Hematopoietic multipotent progenitor cell treated with erythropoietin and hydrocortisone succinate and interleukin-3 and kit ligand, for 8 days (in vitro differentiated cells): ENCODE measurements around the gene CYB561A3.

Experiments
- DNase-seq: peaks from one replicate; pipeline ENCODE4 v3.0.0-alpha.2; 2015

CYB561A3 gene

GRCh38 chr11:61369372-61370348, 8.0 kb upstream of the CYB561A3 start:
- no peak for DNase-seq

DNA sequence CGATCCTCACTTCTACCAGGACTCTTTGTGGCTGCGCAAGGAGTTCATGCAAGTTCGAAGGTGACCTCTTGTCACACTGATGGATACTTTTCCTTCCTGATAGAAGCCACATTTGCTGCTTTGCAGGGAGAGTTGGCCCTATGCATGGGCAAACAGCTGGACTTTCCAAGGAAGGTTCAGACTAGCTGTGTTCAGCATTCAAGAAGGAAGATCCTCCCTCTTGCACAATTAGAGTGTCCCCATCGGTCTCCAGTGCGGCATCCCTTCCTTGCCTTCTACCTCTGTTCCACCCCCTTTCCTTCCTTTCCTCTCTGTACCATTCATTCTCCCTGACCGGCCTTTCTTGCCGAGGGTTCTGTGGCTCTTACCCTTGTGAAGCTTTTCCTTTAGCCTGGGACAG, 7.0 kb upstream of the CYB561A3 start:
- DNase-seq = no peak

GRCh38 chr11:61367406-61367805, 5.7 kb upstream of the CYB561A3 start:
- DNase-seq = peak; percentile 95

- no peak for DNase-seq
Observed at GRCh38 chr11:61364012-61364675, 2.5 kb upstream of the CYB561A3 start.

- peak; percentile 66 for DNase-seq
Observed at GRCh38 chr11:61362542-61362875, 827 bp upstream of the CYB561A3 start.

GRCh38 chr11:61361237-61361740, 393 bp downstream of the CYB561A3 start:
- DNase-seq = no peak

- no peak for DNase-seq
Observed at GRCh38 chr11:61359516-61359915, 2.2 kb downstream of the CYB561A3 start.

- DNase-seq = no peak
Observed at GRCh38 chr11:61358566-61358965, 3.1 kb downstream of the CYB561A3 start.

DNA sequence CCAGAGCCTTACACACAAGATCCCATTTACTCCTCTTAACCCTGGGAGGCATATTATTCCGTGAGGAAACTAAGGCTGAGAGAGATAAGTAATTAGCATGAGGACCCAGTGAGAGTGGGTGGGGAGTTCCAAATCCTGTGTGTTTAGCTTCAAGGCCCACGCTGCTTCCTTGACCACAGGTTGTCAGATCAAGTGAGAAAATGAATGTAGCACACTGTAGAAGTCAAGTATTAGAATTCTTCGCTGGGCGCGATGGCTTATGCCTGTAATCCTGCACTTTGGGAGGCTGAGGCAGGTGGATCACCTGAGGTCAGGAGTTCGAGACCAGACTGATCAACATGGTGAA, 3.8 kb downstream of the CYB561A3 start:
- no peak for DNase-seq

GRCh38 chr11:61357233-61357893, 4.3 kb downstream of the CYB561A3 start:
- peak; percentile 11 for DNase-seq

DNA sequence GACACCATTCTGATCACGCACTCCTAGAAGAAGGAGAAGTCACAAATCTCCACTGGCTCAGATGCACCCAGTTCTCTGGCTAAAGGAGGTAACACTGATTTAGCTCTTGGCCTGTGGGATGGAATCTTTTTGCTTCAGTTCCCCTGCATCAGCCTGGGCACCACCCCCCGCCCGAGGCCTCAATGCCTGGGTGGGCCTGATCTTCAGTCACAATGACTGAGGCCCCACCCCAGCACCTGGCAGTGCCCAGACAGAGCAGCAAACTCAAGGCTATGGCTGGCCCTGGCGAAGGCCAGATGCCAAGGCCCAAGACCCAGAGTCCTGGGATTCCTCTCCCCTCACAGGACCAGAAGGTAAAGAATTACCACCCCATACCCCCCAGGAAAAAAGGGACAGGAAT, 5.0 kb downstream of the CYB561A3 start:
- no peak for DNase-seq

DNA sequence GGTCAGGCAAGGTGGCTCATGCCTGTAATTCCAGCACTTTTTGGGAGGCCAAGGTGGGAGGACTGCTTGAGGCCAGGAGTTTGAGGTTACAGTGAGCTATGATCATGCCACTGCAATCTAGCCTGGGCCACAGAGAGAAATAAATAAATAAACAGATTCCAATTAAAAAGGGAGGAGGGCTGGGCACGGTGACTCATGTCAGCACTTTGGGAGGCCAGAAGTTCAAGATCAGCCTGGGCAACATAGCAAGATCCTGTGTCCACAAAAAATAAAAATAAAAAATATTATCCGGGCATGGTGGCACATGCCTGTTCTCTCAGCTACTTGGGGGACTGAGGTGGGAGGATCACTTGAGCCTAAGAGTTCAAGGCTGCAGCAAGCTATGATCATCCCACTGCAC, 7.5 kb downstream of the CYB561A3 start:
- DNase-seq = no peak

DNA sequence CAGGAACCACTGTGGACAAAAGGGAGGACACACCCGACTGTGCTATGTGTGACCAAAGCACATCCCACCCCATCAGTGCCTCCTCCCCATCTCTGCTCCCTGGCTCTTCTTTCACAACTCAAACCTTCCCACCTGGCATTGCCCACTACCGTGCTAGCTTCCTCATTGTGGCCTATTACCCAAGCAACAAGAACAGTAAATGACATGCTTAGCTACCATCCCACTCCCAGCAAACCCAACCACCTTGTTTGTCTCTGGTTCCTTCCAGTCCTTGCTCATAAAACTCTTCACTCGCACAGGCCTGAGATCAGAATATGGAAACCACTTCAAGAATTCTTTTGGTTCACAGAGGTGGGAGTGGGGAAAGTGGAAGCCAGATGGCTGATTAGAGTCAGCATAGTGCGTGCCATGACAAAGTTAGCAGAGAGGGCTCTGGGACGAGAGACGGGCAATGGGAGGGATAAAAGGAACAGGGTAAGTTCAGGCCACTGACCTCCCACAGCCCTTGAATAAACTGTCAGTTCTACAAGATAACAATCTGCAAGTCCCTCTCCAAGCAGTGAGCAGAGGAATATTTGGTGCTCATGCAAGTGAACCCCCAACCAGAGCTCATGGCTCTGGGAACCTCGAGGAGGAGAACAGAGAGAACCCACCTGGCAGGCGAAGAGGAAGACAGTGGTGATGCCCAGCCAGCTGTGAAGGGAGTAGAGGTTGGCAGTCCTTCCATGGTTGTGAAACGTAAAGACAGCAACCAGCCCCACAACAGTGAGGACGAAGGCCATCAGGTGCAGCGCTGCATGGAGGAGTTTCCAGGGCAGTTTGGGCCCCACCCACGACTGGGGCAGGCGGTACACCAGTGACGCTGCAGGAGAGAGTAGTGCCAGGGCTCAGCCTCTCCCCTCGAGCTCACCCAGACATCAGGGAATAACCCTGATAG, 8.3 kb downstream of the CYB561A3 start:
- DNase-seq = no peak

DNA sequence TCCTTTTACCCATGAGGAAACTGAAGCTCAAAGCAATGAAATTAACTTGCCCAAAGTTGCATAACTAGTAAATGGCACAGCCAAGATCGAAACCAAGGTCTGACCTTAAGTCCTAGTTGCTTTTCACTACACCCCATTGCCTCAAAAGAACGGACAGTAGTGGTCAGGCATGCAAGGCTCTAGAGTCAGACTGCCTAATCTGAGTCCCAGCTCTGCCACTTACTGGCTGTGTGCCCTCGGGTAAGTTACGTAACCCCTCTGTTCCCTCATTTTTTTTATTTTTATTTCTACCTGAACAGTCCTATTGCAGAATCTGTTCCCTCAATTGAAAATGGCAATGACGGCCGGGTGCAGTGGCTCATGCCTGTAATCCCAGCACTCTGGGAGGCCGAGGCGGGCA, 9.6 kb downstream of the CYB561A3 start:
- DNase-seq = no peak

DNA sequence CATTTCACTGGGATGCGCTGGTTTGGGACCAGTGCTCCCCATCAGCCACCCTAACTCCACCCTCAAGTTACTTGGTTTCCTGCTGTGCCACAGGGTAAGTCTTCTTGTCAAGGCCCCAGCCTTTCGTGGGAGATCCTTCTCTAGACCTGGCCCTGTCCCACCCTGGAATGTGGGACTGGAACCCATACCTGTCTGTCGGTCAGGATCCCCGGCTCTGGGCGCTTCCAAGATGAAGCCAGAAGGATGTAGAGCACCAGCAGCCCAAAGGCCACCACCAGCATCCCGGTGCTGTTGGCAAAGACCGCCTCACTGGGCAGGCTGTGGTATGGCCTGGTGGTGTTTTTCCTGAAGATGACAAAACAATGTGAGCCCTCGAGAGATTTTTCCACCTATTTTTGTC, 10.9 kb downstream of the CYB561A3 start:
- DNase-seq = no peak

DNA sequence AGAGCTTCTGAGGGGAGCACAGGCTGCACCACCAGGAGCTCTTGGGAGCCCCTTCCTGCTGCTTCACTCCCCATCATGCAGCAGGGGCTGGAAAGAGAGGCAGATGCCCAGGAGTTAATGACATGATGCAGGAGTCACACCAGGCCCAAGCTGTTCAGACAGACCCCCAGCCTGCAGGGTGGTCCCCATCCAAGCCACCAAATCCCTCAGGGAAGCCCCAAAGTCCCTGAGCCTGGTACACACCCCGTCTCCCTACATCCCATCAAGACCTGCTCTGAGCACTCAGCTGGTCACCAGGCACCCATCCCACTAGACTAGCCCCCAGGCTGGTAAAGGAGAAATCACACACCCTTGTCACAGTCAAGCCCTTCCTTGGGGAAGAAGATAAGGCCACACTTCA, 11.3 kb downstream of the CYB561A3 start:
- no peak for DNase-seq

DNA sequence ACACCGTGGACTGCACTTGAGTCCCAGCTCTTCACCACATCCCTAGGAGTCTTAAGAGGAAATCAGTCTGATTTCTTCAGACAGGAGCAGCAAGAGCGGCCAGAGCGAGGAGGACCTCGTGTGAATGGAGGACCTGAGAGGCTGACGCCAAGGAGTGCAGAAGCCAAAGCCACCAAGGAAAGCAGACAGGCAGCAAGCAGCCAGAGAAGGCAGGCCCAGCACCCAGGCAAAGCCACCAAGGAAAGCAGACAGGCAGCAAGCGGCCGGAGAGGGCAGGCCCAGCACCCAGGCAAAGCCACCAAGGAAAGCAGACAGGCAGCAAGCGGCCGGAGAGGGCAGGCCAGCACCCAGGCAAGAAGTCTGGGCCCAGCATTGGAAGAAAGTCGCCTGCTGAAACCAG, 11.8 kb downstream of the CYB561A3 start:
- DNase-seq = no peak

GRCh38 chr11:61349189-61349751, 12.4 kb downstream of the CYB561A3 start:
- no peak for DNase-seq

GRCh38 chr11:61347916-61348461, 13.7 kb downstream of the CYB561A3 start:
- DNase-seq = no peak

- DNase-seq = peak; percentile 87
Observed at GRCh38 chr11:61345954-61346843, 15.5 kb downstream of the CYB561A3 start.

DNA sequence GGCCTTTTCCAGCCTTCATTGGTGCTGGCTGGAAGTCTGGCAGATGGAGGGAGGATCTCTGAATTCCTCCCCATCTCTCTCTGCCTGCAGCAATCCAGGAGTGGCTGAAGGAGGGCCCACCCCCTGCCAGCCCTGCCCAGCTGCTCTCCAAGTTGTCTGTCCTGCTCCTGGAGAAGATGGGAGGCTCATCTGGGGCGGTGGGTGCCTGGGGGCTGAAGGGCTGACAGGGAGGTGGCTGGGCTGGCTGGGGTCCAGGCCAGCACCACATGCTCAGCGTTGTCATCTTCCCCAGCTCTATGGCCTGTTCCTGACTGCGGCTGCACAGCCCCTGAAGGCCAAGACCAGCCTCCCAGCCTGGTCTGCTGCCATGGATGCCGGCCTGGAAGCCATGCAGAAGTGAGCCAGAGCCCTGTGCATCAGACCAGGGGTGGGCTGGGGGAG, 16.5 kb downstream of the CYB561A3 start:
- DNase-seq = no peak
